GM12878 (cell line): Measurements from ENCODE around the gene OTOS. TPM values are rescaled to one million over a fixed set of nuclear protein-coding genes. Genes with fewer than 3 reads are reported as not detected.

Source experiments
- ATAC-seq: fragments of 200-7000 bp; cut with Tn5 transposase; 3 replicates; pipeline ENCODE4 v1.9.1; 2020; ENCODE audit warnings: mild to moderate bottlenecking, moderate library complexity
- BruUV-seq: library from RNA; stranded (reverse); fragments of 400-500 nt; replicated peaks from 2 replicates; lab custom pipeline; 2021; lab: Mats Ljungman, UMichigan
- CTCF ChIA-PET: fragments of 300-600 bp; sonication (Branson Sonifier 250); formaldehyde crosslinking; extraction: SDS; loops from one replicate; lab custom pipeline; 2021; ENCODE audit warnings: inconsistent platforms; lab: Yijun Ruan, JAX
- POLR2A ChIA-PET: fragments of 350-600 bp; formaldehyde crosslinking; extraction: SDS; loops from one replicate; lab custom pipeline; 2021; ENCODE audit warnings: inconsistent platforms; lab: Charles Lee
- RAD21 ChIA-PET: fragments of 300-600 bp; sonication (Branson Sonifier 250); formaldehyde crosslinking; loops from one replicate; lab custom pipeline; 2023; ENCODE audit warnings: antibody characterized with exemption; ENCODE audit not compliant: unreplicated experiment; lab: Charles Lee
- SMC1A ChIA-PET: fragments of 300-600 bp; sonication (Branson Sonifier 250); formaldehyde crosslinking; loops from one replicate; lab custom pipeline; 2023; ENCODE audit not compliant: unreplicated experiment, uncharacterized antibody; lab: Charles Lee
- DNase-seq: peaks from one replicate; pipeline ENCODE4 v3.0.0-alpha.2; 2011; ENCODE audit warnings: low read depth, low spot score
- FAIRE-seq: peaks from 3 replicates; lab custom pipeline; 2011; peaks lifted over from hg19 to GRCh38; lab: Jason Lieb, UNC
- H2AFZ ChIP-seq: 2 replicates; pipeline ENCODE4 v1.6.0; 2011; ENCODE audit warnings: low read depth, low read length, control low read depth; ENCODE audit not compliant: control insufficient read depth
- H3K27ac ChIP-seq: 2 replicates; pipeline ENCODE4 v1.5.1; 2011; ENCODE audit warnings: control low read depth; ENCODE audit not compliant: control insufficient read depth, insufficient read depth
- H3K27me3 ChIP-seq, 2 experiments: replicated peaks in 1 of 2; 2 replicates each; pipeline versions ENCODE4 v1.6.0 to v1.6.1; 2011; ENCODE audit warnings: low read length in 1 of 2; ENCODE audit not compliant: control insufficient read depth in 2 of 2, insufficient read depth in 2 of 2
- H3K36me3 ChIP-seq, 2 experiments: 2 replicates each; pipeline ENCODE4 v1.5.1; 2011; ENCODE audit warnings: low read length in 1 of 2; ENCODE audit not compliant: control insufficient read depth in 2 of 2, insufficient read depth in 2 of 2
- H3K4me1 ChIP-seq: 2 replicates; pipeline ENCODE4 v1.6.1; 2011; ENCODE audit warnings: mild to moderate bottlenecking, low read length, moderate library complexity, mixed read lengths; ENCODE audit not compliant: control insufficient read depth, insufficient read depth
- H3K4me2 ChIP-seq: 2 replicates; pipeline ENCODE4 v1.6.0; 2011; ENCODE audit warnings: control low read depth; ENCODE audit not compliant: control insufficient read depth, insufficient read depth
- H3K4me3 ChIP-seq: fragments of 200-600 bp; sonication (generic); 2 replicates; pipeline ENCODE4 v1.5.1; 2016
- H3K79me2 ChIP-seq: 2 replicates; pipeline ENCODE4 v1.6.0; 2011; ENCODE audit warnings: low read length; ENCODE audit not compliant: control insufficient read depth, insufficient read depth
- H3K9ac ChIP-seq: 2 replicates; pipeline ENCODE4 v1.8.0; 2011; ENCODE audit warnings: low read length, control low read depth, mixed read lengths; ENCODE audit not compliant: control insufficient read depth, insufficient read depth
- H3K9me3 ChIP-seq: replicated peaks from 3 replicates; pipeline ENCODE4 v1.5.1; 2011; ENCODE audit warnings: mild to moderate bottlenecking, low read length; ENCODE audit not compliant: control insufficient read depth, insufficient read depth
- H4K20me1 ChIP-seq: 2 replicates; pipeline ENCODE4 v1.6.0; 2011; ENCODE audit not compliant: control insufficient read depth, insufficient read depth
- BMI1 ChIP-seq: fragments of 450-650 bp; IDR thresholded peaks from 2 replicates; pipeline ENCODE4 v1.6.1; 2016; ENCODE audit warnings: mild to moderate bottlenecking, moderate library complexity, borderline replicate concordance
- CBFB ChIP-seq: IDR thresholded peaks from 2 replicates; pipeline ENCODE4 v1.6.1; 2016; ENCODE audit warnings: antibody characterized with exemption, low read depth
- CBX3 ChIP-seq: fragments of 200-600 bp; sonication (generic); IDR thresholded peaks from 2 replicates; pipeline ENCODE4 v1.6.1; 2016; ENCODE audit warnings: low read depth, borderline replicate concordance
- ELK1 ChIP-seq: IDR thresholded peaks from 2 replicates; pipeline ENCODE4 v1.6.1; 2012; ENCODE audit warnings: low read depth, low read length, improper control_type of control experiment
- FOXK2 ChIP-seq: fragments of 450-650 bp; IDR thresholded peaks from 2 replicates; pipeline ENCODE4 v1.6.1; 2017; ENCODE audit warnings: mild to moderate bottlenecking, moderate library complexity
- HDAC2 ChIP-seq: fragments of 200-600 bp; sonication (generic); IDR thresholded peaks from 2 replicates; pipeline ENCODE4 v1.6.1; 2017
- PAX8 ChIP-seq: fragments of 450-650 bp; IDR thresholded peaks from 2 replicates; pipeline ENCODE4 v1.6.1; 2017; ENCODE audit warnings: mild to moderate bottlenecking, moderate library complexity
- POU2F2 ChIP-seq: IDR thresholded peaks from 3 replicates; pipeline ENCODE4 v1.6.1; 2011; ENCODE audit warnings: low read depth, mild to moderate bottlenecking, low read length, borderline replicate concordance
- RELA ChIP-seq: fragments of 450-650 bp; IDR thresholded peaks from 2 replicates; pipeline ENCODE4 v1.8.0; 2014; ENCODE audit warnings: borderline replicate concordance; ENCODE audit not compliant: partially characterized antibody
- RFX5 ChIP-seq: IDR thresholded peaks from 2 replicates; pipeline ENCODE4 v1.6.1; 2011; ENCODE audit warnings: low read depth, low read length, improper control_type of control experiment
- SMC3 ChIP-seq: IDR thresholded peaks from 2 replicates; pipeline ENCODE4 v1.6.1; 2011; ENCODE audit warnings: low read length, improper control_type of control experiment, borderline replicate concordance
- TAF1 ChIP-seq: IDR thresholded peaks from 2 replicates; pipeline ENCODE4 v1.6.1; 2011; ENCODE audit warnings: mild to moderate bottlenecking, low read depth, low read length, borderline replicate concordance
- TBL1XR1 ChIP-seq: IDR thresholded peaks from 2 replicates; pipeline ENCODE4 v1.6.1; 2012; ENCODE audit warnings: low read depth, low read length, improper control_type of control experiment
- WGBS: methylation state at CpG from one replicate; pipeline ENCODE4 v1.1.6; 2016; ENCODE audit warnings: low lambda C conversion rate; ENCODE audit not compliant: insufficient replicate concordance, insufficient coverage; ENCODE audit errors: missing lambda C conversion rate; 5-methylcytosine and 5-hydroxymethylcytosine counted together
- in situ Hi-C: fragments of 300-500 bp; cut with MboI; formaldehyde crosslinking; loops from 9 replicates; pipeline ENCODE4 v1.14.3; 2018; ENCODE audit warnings: mixed read lengths
- intact Hi-C: fragments of 100-400 bp; cut with micrococcal nuclease; formaldehyde crosslinking; loops from one replicate; pipeline ENCODE4 v1.14.2; 2022; ENCODE audit not compliant: unreplicated experiment
- polyA plus RNA-seq, 11 experiments: library from polyadenylated mRNA; depleted of rRNA in 4 of 11; unstranded in 6 of 11; stranded (reverse) in 5 of 11; fragments of >200 nt; fragmentation: Nextera tagmentation in 4 of 11; fragmentation: Illumina TruSeq in 1 of 11; extraction: Ambion mirVana in 4 of 11; extraction: Trizol in 1 of 11; gene quantifications; 1 replicate in 1 of 11; 2 replicates in 10 of 11; pipeline versions ENCODE4 v1.2.1 to v1.2.3, GENCODE V29; 2011 to 2016; ENCODE audit warnings: inconsistent platforms in 2 of 11, missing spikeins in 2 of 11, low read depth in 1 of 11
- total RNA-seq, 4 experiments: library from RNA; depleted of rRNA in 3 of 4; stranded (reverse); fragments of >200 nt in 3 of 4; fragmentation: Illumina TruSeq in 1 of 4; extraction: Trizol in 1 of 4; gene quantifications; 2 replicates each; pipeline versions ENCODE4 v1.2.1 to v1.2.3, GENCODE V29; 2013 to 2021
- TF ChIP-seq, protein P1 (sequence below), 3 experiments: IDR thresholded peaks in 2 of 3; conservative IDR thresholded peaks in 1 of 3; 2 replicates each; pipeline ENCODE4 v1.5.1; 2011; ENCODE audit warnings: low read depth in 3 of 3, low read length in 3 of 3, mild to moderate bottlenecking in 3 of 3, control low read depth in 2 of 3, moderate library complexity in 2 of 3, inconsistent platforms in 1 of 3, mixed read lengths in 1 of 3; ENCODE audit not compliant: control insufficient read depth in 2 of 3, insufficient read depth in 1 of 3; ENCODE audit errors: extremely low read depth in 1 of 3
- TF ChIP-seq, protein P2 (sequence below): IDR thresholded peaks from 2 replicates; pipeline ENCODE4 v1.6.1; 2011; ENCODE audit warnings: borderline replicate concordance, low read depth, mild to moderate bottlenecking, moderate library complexity, mixed read lengths, low read length; ENCODE audit not compliant: insufficient read depth; ENCODE audit errors: extremely low read length
- TF ChIP-seq, protein P3 (sequence below): fragments of 450-650 bp; IDR thresholded peaks from 2 replicates; pipeline ENCODE4 v1.6.1; 2016; ENCODE audit warnings: mild to moderate bottlenecking

OTOS gene
- total and polyA plus RNA-seq, 10 of the 15 experiments (the other 5 are each of a cell fraction or from before 2014, with no cell fraction given) = not detected

DNA sequence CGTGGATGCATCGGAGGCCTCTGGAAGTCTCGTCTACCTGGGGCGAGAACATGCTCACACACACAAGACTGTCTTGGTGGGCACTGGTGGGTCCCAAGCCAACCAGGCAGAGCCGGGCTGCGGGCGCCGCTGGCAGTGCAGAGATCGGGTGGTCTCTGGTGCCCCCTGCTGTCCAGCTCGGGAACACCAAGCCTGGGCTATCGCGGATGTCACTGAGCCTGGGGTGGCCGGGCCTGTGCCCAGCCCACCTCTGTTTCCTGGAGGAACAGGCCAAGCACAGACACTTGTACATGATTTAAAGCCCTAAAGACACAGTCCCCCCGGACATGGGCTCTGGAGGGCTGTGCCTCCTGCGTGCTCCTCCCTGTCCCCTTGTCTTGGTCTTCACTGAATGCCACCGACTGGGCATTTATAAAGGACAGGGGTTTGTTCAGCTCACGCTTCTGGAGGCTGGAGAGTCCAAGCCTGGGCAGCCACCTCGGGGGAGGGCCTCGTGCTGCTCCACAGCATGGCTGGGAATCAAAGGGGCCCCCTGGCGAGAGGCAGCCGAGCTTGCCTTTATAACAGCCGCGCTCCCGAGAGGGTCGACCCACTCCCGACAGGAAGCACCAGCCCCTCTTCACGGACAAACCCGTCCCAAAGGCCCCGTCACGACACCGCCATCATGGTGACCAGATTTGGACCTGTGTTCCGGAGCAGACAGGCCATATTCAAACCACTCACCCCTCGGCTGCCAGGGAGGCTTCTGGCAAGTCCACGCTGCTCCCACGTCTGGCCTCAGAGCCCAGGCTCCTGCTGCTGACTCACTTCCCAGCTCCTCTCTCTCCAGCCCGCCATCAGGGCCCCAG lies 3.6 kb upstream of the OTOS start:
- ATAC-seq = peak; percentile 98
- DNase-seq = no peak
- no peaks in the 10 kb centered on the region for H3K79me2 ChIP-seq
- H2AFZ ChIP-seq = no peak overlapping the region
- no peak overlapping the region for H3K4me2 ChIP-seq
- no peaks in the 10 kb centered on the region for H3K4me1 ChIP-seq
- no peaks in the 10 kb centered on the region; the same call in 2 of the 3 replicates for H3K9me3 ChIP-seq
- in situ Hi-C loops = loop anchor here (5.0 to 10.0 kb wide), 2 partner anchors 87 to 1109 kb away; no protein-coding TSS in a partner anchor
- ChIA-PET RAD21 (interaction anchor here (1.0 to 4.0 kb wide), 3 partner anchors 81 to 209 kb away, joined by 3 to 33 read pairs (median 5); no protein-coding TSS in a partner anchor), POLR2A (no interaction called here), SMC1A (interaction anchor here (1.3 to 4.4 kb wide), 2 partner anchors 83 to 85 kb away, joined by 3 to 33 read pairs; no protein-coding TSS in a partner anchor), CTCF (interaction anchor here (0.7 to 6.1 kb wide), 10 partner anchors 9 to 1631 kb away, joined by 3 to 78 read pairs (median 5); no protein-coding TSS in a partner anchor)
- H4K20me1 ChIP-seq = no peaks in the 10 kb centered on the region
- no peak overlapping the region for H3K4me3 ChIP-seq
- peaks cover 0 to 2% of the 10 kb centered on the region in 2 experiments; a peak in 2 of 4 replicates for H3K27me3 ChIP-seq
- peak; percentile 35 for FAIRE-seq
- BruUV-seq = no TSS peak
- no peak overlapping the region for H3K27ac ChIP-seq
- H3K36me3 ChIP-seq = no peaks in the 10 kb centered on the region
- 25% methylated on average over 36 of the region's 36 CpGs for WGBS
- intact Hi-C loops = loop anchor here (1.0 to 10.0 kb wide), 2 partner anchors 83 to 1109 kb away; no protein-coding TSS in a partner anchor
- no peak overlapping the region for H3K9ac ChIP-seq
- TF ChIP-seq TAF1 (no peak), TBL1XR1 (no peak), FOXK2 (no peak), RELA (no peak), ELK1 (no peak), HDAC2 (no peak), SMC3 (peak; percentile 90), POU2F2 (no peak), CBX3 (no peak), BMI1 (no peak), RFX5 (no peak), CBFB (no peak), PAX8 (no peak)
- TF ChIP-seq, protein P1, sequence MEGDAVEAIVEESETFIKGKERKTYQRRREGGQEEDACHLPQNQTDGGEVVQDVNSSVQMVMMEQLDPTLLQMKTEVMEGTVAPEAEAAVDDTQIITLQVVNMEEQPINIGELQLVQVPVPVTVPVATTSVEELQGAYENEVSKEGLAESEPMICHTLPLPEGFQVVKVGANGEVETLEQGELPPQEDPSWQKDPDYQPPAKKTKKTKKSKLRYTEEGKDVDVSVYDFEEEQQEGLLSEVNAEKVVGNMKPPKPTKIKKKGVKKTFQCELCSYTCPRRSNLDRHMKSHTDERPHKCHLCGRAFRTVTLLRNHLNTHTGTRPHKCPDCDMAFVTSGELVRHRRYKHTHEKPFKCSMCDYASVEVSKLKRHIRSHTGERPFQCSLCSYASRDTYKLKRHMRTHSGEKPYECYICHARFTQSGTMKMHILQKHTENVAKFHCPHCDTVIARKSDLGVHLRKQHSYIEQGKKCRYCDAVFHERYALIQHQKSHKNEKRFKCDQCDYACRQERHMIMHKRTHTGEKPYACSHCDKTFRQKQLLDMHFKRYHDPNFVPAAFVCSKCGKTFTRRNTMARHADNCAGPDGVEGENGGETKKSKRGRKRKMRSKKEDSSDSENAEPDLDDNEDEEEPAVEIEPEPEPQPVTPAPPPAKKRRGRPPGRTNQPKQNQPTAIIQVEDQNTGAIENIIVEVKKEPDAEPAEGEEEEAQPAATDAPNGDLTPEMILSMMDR (IDR thresholded peaks at IDR 0.05 in 2 of 3, conservative IDR thresholded peaks at IDR 0.05 in 1 of 3; ENCODE audit: control insufficient read depth in 2 of 3, extremely low read depth in 1 of 3, insufficient read depth in 1 of 3, low read depth in 3 of 3, low read length in 3 of 3) = peak; percentile 80 to 94 (median 91)
- TF ChIP-seq, protein P2, sequence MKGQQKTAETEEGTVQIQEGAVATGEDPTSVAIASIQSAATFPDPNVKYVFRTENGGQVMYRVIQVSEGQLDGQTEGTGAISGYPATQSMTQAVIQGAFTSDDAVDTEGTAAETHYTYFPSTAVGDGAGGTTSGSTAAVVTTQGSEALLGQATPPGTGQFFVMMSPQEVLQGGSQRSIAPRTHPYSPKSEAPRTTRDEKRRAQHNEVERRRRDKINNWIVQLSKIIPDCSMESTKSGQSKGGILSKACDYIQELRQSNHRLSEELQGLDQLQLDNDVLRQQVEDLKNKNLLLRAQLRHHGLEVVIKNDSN = no peak
- TF ChIP-seq, protein P3, sequence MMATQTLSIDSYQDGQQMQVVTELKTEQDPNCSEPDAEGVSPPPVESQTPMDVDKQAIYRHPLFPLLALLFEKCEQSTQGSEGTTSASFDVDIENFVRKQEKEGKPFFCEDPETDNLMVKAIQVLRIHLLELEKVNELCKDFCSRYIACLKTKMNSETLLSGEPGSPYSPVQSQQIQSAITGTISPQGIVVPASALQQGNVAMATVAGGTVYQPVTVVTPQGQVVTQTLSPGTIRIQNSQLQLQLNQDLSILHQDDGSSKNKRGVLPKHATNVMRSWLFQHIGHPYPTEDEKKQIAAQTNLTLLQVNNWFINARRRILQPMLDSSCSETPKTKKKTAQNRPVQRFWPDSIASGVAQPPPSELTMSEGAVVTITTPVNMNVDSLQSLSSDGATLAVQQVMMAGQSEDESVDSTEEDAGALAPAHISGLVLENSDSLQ = no peak
